ENCODE results near the gene PRORP. TPM values are rescaled to one million over a fixed set of nuclear protein-coding genes. Genes with fewer than 3 reads are reported as not detected.
A peak's percentile ranks its signal among the peaks of the same experiment; 100 is the strongest.
"Not testable (repeated sequence)": the region's sequence is repeated elsewhere in the genome, so short reads cannot be mapped to it uniquely, and the experiment has no call there.

PRORP gene
- polyA plus RNA-seq, 4 donors = 8.1 to 31.0 (median 16.0) TPM

GRCh38 chr14:35094645-35095044 lies 27.7 kb upstream of the PRORP start:
- H3K9me3 ChIP-seq (ENCODE audit: control insufficient read depth in 2 of 2, insufficient read depth in 1 of 2, low read depth in 1 of 2, low read length in 1 of 2); H3K4me1 ChIP-seq (ENCODE audit: control insufficient read depth in 3 of 3, insufficient read depth in 2 of 3, low read depth in 1 of 3, low read length in 2 of 3); DNase-seq; H3K27me3 ChIP-seq (ENCODE audit: control insufficient read depth in 3 of 3, insufficient read depth in 3 of 3, low read length in 3 of 3); FAIRE-seq; H3K4me3 ChIP-seq (ENCODE audit: low read depth in 1 of 3, low read length in 3 of 3); H3K27ac ChIP-seq (ENCODE audit: low read depth in 1 of 3, low read length in 2 of 3): not testable (repeated sequence)
- 97 to 98% (median 97%) methylated on average over 6 of the region's 6 CpGs for WGBS, 3 donors
- H3K36me3 ChIP-seq (ENCODE audit: control insufficient read depth in 3 of 3, insufficient read depth in 2 of 3, low read depth in 1 of 3, low read length in 3 of 3) = peaks cover 4 to 57% (median 13%) of the 10 kb centered on the region in 3 donors

GRCh38 chr14:35107866-35108265 lies 14.5 kb upstream of the PRORP start:
- H3K27ac ChIP-seq (ENCODE audit: low read depth in 1 of 3, low read length in 2 of 3) = no peak overlapping the region
- no peak for DNase-seq
- no peaks in the 10 kb centered on the region for H3K27me3 ChIP-seq (ENCODE audit: control insufficient read depth in 3 of 3, insufficient read depth in 3 of 3, low read length in 3 of 3)
- no peak overlapping the region for H3K4me3 ChIP-seq (ENCODE audit: low read depth in 1 of 3, low read length in 3 of 3)
- no peaks in the 10 kb centered on the region for H3K4me1 ChIP-seq (ENCODE audit: control insufficient read depth in 3 of 3, insufficient read depth in 2 of 3, low read depth in 1 of 3, low read length in 2 of 3)
- FAIRE-seq = no peak
- peaks cover 0 to 5% of the 10 kb centered on the region in 2 donors for H3K9me3 ChIP-seq (ENCODE audit: control insufficient read depth in 2 of 2, insufficient read depth in 1 of 2, low read depth in 1 of 2, low read length in 1 of 2)
- peaks cover 8 to 33% (median 21%) of the 10 kb centered on the region in 3 donors for H3K36me3 ChIP-seq (ENCODE audit: control insufficient read depth in 3 of 3, insufficient read depth in 2 of 3, low read depth in 1 of 3, low read length in 3 of 3)

- H3K27ac ChIP-seq (ENCODE audit: low read depth in 1 of 3, low read length in 2 of 3) = no peak overlapping the region
These were observed 9.7 kb upstream of the PRORP start for GRCh38 chr14:35112641-35113040.

GRCh38 chr14:35113308-35113950 lies 8.9 kb upstream of the PRORP start:
- H3K36me3 ChIP-seq (ENCODE audit: control insufficient read depth in 3 of 3, insufficient read depth in 2 of 3, low read depth in 1 of 3, low read length in 3 of 3) = peaks cover 7 to 39% (median 28%) of the 10 kb centered on the region in 3 donors
- H3K4me1 ChIP-seq (ENCODE audit: control insufficient read depth in 3 of 3, insufficient read depth in 2 of 3, low read depth in 1 of 3, low read length in 2 of 3) = peaks cover 0 to 3% (median 0%) of the 10 kb centered on the region in 3 donors
- DNase-seq (no peak), FAIRE-seq (no peak)
- 97% methylated on average over 4 of the region's 4 CpGs for WGBS, 3 donors
- no peak overlapping the region for H3K4me3 ChIP-seq (ENCODE audit: low read depth in 1 of 3, low read length in 3 of 3)
- no peak overlapping the region for H3K27ac ChIP-seq (ENCODE audit: low read depth in 1 of 3, low read length in 2 of 3)
- H3K9me3 ChIP-seq (ENCODE audit: control insufficient read depth in 2 of 2, insufficient read depth in 1 of 2, low read depth in 1 of 2, low read length in 1 of 2) = peaks cover 0 to 5% of the 10 kb centered on the region in 2 donors
- H3K27me3 ChIP-seq (ENCODE audit: control insufficient read depth in 3 of 3, insufficient read depth in 3 of 3, low read length in 3 of 3) = no peaks in the 10 kb centered on the region

More at GRCh38 chr14:35112641-35113040, 9.7 kb upstream of the PRORP start:
- Histone ChIP-seq H3K4me3 (ENCODE audit: low read depth in 1 of 3, low read length in 3 of 3) (no peak overlapping the region), H3K4me1 (ENCODE audit: control insufficient read depth in 3 of 3, insufficient read depth in 2 of 3, low read depth in 1 of 3, low read length in 2 of 3) (no peaks in the 10 kb centered on the region), H3K9me3 (ENCODE audit: control insufficient read depth in 2 of 2, insufficient read depth in 1 of 2, low read depth in 1 of 2, low read length in 1 of 2) (peaks cover 0 to 5% of the 10 kb centered on the region in 2 donors), H3K27me3 (ENCODE audit: control insufficient read depth in 3 of 3, insufficient read depth in 3 of 3, low read length in 3 of 3) (no peaks in the 10 kb centered on the region), H3K36me3 (ENCODE audit: control insufficient read depth in 3 of 3, insufficient read depth in 2 of 3, low read depth in 1 of 3, low read length in 3 of 3) (peaks cover 7 to 41% (median 28%) of the 10 kb centered on the region in 3 donors)
- DNase-seq = no peak
- no peak for FAIRE-seq
- 91 to 97% (median 93%) methylated on average over 2 of the region's 2 CpGs for WGBS, 3 donors

- Histone ChIP-seq H3K36me3 (ENCODE audit: control insufficient read depth in 3 of 3, insufficient read depth in 2 of 3, low read depth in 1 of 3, low read length in 3 of 3) (peaks cover 7 to 33% (median 28%) of the 10 kb centered on the region in 3 donors), H3K27ac (ENCODE audit: low read depth in 1 of 3, low read length in 2 of 3) (no peak overlapping the region), H3K27me3 (ENCODE audit: control insufficient read depth in 3 of 3, insufficient read depth in 3 of 3, low read length in 3 of 3) (no peaks in the 10 kb centered on the region), H3K4me1 (ENCODE audit: control insufficient read depth in 3 of 3, insufficient read depth in 2 of 3, low read depth in 1 of 3, low read length in 2 of 3) (peaks cover 0 to 3% (median 0%) of the 10 kb centered on the region in 3 donors), H3K9me3 (ENCODE audit: control insufficient read depth in 2 of 2, insufficient read depth in 1 of 2, low read depth in 1 of 2, low read length in 1 of 2) (peaks cover 0 to 5% of the 10 kb centered on the region in 2 donors), H3K4me3 (ENCODE audit: low read depth in 1 of 3, low read length in 3 of 3) (no peak overlapping the region)
- 76 to 95% (median 93%) methylated on average over 2 of the region's 2 CpGs for WGBS, 3 donors
- FAIRE-seq (no peak), DNase-seq (no peak)
These were observed 8.3 kb upstream of the PRORP start for GRCh38 chr14:35114036-35114435.

GRCh38 chr14:35116242-35116641 lies 6.1 kb upstream of the PRORP start:
- no peak overlapping the region for H3K27ac ChIP-seq (ENCODE audit: low read depth in 1 of 3, low read length in 2 of 3)
- peaks cover 0 to 3% (median 0%) of the 10 kb centered on the region in 3 donors for H3K4me1 ChIP-seq (ENCODE audit: control insufficient read depth in 3 of 3, insufficient read depth in 2 of 3, low read depth in 1 of 3, low read length in 2 of 3)
- FAIRE-seq = no peak
- no peak for DNase-seq
- H3K27me3 ChIP-seq (ENCODE audit: control insufficient read depth in 3 of 3, insufficient read depth in 3 of 3, low read length in 3 of 3) = no peaks in the 10 kb centered on the region
- peaks cover 2 to 35% (median 19%) of the 10 kb centered on the region in 3 donors for H3K36me3 ChIP-seq (ENCODE audit: control insufficient read depth in 3 of 3, insufficient read depth in 2 of 3, low read depth in 1 of 3, low read length in 3 of 3)
- no peak overlapping the region for H3K4me3 ChIP-seq (ENCODE audit: low read depth in 1 of 3, low read length in 3 of 3)
- H3K9me3 ChIP-seq (ENCODE audit: control insufficient read depth in 2 of 2, insufficient read depth in 1 of 2, low read depth in 1 of 2, low read length in 1 of 2) = peaks cover 0 to 5% of the 10 kb centered on the region in 2 donors
- 97 to 98% (median 97%) methylated on average over 4 of the region's 4 CpGs for WGBS, 3 donors

GRCh38 chr14:35117112-35117511 lies 5.2 kb upstream of the PRORP start:
- peaks cover 0 to 3% (median 0%) of the 10 kb centered on the region in 3 donors for H3K4me1 ChIP-seq (ENCODE audit: control insufficient read depth in 3 of 3, insufficient read depth in 2 of 3, low read depth in 1 of 3, low read length in 2 of 3)
- no peak for FAIRE-seq
- H3K9me3 ChIP-seq (ENCODE audit: control insufficient read depth in 2 of 2, insufficient read depth in 1 of 2, low read depth in 1 of 2, low read length in 1 of 2) = peaks cover 0 to 1% of the 10 kb centered on the region in 2 donors
- no peak for DNase-seq
- H3K36me3 ChIP-seq (ENCODE audit: control insufficient read depth in 3 of 3, insufficient read depth in 2 of 3, low read depth in 1 of 3, low read length in 3 of 3) = peaks cover 2 to 29% (median 12%) of the 10 kb centered on the region in 3 donors
- H3K27ac ChIP-seq (ENCODE audit: low read depth in 1 of 3, low read length in 2 of 3) = no peak overlapping the region
- no peaks in the 10 kb centered on the region for H3K27me3 ChIP-seq (ENCODE audit: control insufficient read depth in 3 of 3, insufficient read depth in 3 of 3, low read length in 3 of 3)
- WGBS, 3 donors = 92 to 96% (median 93%) methylated on average over 2 of the region's 2 CpGs
- H3K4me3 ChIP-seq (ENCODE audit: low read depth in 1 of 3, low read length in 3 of 3) = no peak overlapping the region

GRCh38 chr14:35121026-35121886 lies 1.1 kb upstream of the PRORP start:
- H3K27me3 ChIP-seq (ENCODE audit: control insufficient read depth in 3 of 3, insufficient read depth in 3 of 3, low read length in 3 of 3) = no peaks in the 10 kb centered on the region
- no peak for FAIRE-seq
- H3K27ac ChIP-seq (ENCODE audit: low read depth in 1 of 3, low read length in 2 of 3) = peak overlapping the region; percentile 90 to 98 (median 95)
- H3K4me1 ChIP-seq (ENCODE audit: control insufficient read depth in 3 of 3, insufficient read depth in 2 of 3, low read depth in 1 of 3, low read length in 2 of 3) = peaks cover 0 to 14% (median 3%) of the 10 kb centered on the region in 3 donors
- DNase-seq = no peak
- WGBS, 3 donors = 1 to 12% (median 8%) methylated on average over 34 of the region's 34 CpGs
- peaks cover 0 to 14% (median 0%) of the 10 kb centered on the region in 3 donors for H3K36me3 ChIP-seq (ENCODE audit: control insufficient read depth in 3 of 3, insufficient read depth in 2 of 3, low read depth in 1 of 3, low read length in 3 of 3)
- peak overlapping the region; percentile 34 to 93 (median 77) for H3K4me3 ChIP-seq (ENCODE audit: low read depth in 1 of 3, low read length in 3 of 3)
- no peaks in the 10 kb centered on the region for H3K9me3 ChIP-seq (ENCODE audit: control insufficient read depth in 2 of 2, insufficient read depth in 1 of 2, low read depth in 1 of 2, low read length in 1 of 2)

Data from small intestine (tissue), 7 donors.